Measurements from ENCODE around the gene AP2A2.
"Not testable (repeated sequence)": the region's sequence is repeated elsewhere in the genome, so short reads cannot be mapped to it uniquely, and the experiment has no call there.

AP2A2 gene

DNA sequence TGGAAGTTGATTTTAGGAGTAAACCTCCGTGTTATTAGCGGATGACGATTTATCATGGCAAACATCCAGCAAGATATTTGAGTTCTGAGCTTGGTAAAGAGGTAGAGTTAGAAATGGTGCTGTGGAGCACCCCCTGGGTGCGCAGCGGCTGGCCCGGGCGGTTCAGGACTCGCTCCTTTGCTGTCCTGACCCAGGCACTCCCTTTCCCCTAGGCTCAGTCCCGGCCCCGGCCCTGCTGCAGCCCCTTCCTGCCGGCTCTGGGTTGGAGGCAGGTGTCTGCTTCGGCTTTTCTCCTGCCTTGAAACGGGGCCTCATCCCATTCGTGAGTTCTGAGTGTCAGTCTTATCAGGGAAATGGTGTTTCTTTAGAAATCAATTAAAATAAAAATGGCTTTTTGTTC is 33.4 kb downstream of the AP2A2 start:
- no peaks in the 10 kb centered on the region for H3K27me3 ChIP-seq (ENCODE audit: insufficient read depth, low read length, poor library complexity, severe bottlenecking)
- H3K9me3 ChIP-seq (ENCODE audit: insufficient read depth, low read depth, low read length): no peaks in the 10 kb centered on the region
- peaks cover 24% of the 10 kb centered on the region for H4K20me1 ChIP-seq (ENCODE audit: insufficient read depth, low read length, poor library complexity, severe bottlenecking)
- peaks cover 60% of the 10 kb centered on the region; the same call in 1 of the 2 replicates for H3K36me3 ChIP-seq (ENCODE audit: insufficient read depth, low read length)
- H3F3A ChIP-seq (ENCODE audit: low read depth): no peaks in the 10 kb centered on the region
- H3K9me2 ChIP-seq (replicated peaks; ENCODE audit: low read depth, low read length): no peaks in the 10 kb centered on the region
- no peak overlapping the region for H3K9ac ChIP-seq (ENCODE audit: low read depth, low read length, poor library complexity, severe bottlenecking)
- no peak overlapping the region for H3K4me3 ChIP-seq (ENCODE audit: low read length, poor library complexity, severe bottlenecking)
- no peak overlapping the region for H3K4me2 ChIP-seq (ENCODE audit: low read depth, low read length, poor library complexity, severe bottlenecking)
- peaks cover 15% of the 10 kb centered on the region for H3K4me1 ChIP-seq (ENCODE audit: insufficient read depth, low read length, poor library complexity, severe bottlenecking)
- peaks cover 49% of the 10 kb centered on the region for H3K79me2 ChIP-seq (ENCODE audit: insufficient read depth, low read length)
- TF ChIP-seq, protein P1, sequence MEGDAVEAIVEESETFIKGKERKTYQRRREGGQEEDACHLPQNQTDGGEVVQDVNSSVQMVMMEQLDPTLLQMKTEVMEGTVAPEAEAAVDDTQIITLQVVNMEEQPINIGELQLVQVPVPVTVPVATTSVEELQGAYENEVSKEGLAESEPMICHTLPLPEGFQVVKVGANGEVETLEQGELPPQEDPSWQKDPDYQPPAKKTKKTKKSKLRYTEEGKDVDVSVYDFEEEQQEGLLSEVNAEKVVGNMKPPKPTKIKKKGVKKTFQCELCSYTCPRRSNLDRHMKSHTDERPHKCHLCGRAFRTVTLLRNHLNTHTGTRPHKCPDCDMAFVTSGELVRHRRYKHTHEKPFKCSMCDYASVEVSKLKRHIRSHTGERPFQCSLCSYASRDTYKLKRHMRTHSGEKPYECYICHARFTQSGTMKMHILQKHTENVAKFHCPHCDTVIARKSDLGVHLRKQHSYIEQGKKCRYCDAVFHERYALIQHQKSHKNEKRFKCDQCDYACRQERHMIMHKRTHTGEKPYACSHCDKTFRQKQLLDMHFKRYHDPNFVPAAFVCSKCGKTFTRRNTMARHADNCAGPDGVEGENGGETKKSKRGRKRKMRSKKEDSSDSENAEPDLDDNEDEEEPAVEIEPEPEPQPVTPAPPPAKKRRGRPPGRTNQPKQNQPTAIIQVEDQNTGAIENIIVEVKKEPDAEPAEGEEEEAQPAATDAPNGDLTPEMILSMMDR (conservative IDR thresholded peaks at IDR 0.05; ENCODE audit: low read length): no peak
- TF ChIP-seq EZH2phosphoT487 (IDR thresholded peaks at IDR 0.05; ENCODE audit: borderline replicate concordance): no peak
- no peak overlapping the region for H2AFZ ChIP-seq (ENCODE audit: low read length)

DNA sequence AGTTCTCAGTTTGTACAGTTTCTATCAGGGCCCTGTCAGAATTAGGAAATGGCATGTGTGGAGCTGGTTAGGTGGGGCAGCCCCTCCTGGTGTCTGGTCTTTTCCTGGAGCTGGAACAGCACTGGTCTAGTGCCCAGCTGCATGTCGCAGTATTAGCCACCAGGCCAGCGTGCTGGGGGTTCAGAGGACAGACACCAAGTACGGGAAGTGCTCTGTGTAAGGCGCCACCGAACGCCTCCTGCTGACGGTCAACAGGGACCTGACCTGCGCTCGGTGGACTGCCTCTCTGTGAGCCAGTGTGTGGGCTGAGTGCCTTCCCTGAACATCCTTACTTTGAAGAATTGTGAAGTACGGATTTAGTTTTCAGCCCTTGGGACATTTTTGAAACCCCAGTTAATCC is 33.9 kb downstream of the AP2A2 start:
- Histone ChIP-seq H3K79me2 (ENCODE audit: insufficient read depth, low read length) (peaks cover 43% of the 10 kb centered on the region), H4K20me1 (ENCODE audit: insufficient read depth, low read length, poor library complexity, severe bottlenecking) (peaks cover 18% of the 10 kb centered on the region), H3K4me3 (ENCODE audit: low read length, poor library complexity, severe bottlenecking) (no peak overlapping the region), H3K4me1 (ENCODE audit: insufficient read depth, low read length, poor library complexity, severe bottlenecking) (peaks cover 9% of the 10 kb centered on the region), H3K9me2 (replicated peaks; ENCODE audit: low read depth, low read length) (no peaks in the 10 kb centered on the region), H3K36me3 (ENCODE audit: insufficient read depth, low read length) (peaks cover 63% of the 10 kb centered on the region; the same call in 1 of the 2 replicates), H3K4me2 (ENCODE audit: low read depth, low read length, poor library complexity, severe bottlenecking) (no peak overlapping the region), H3K27me3 (ENCODE audit: insufficient read depth, low read length, poor library complexity, severe bottlenecking) (no peaks in the 10 kb centered on the region), H3K9ac (ENCODE audit: low read depth, low read length, poor library complexity, severe bottlenecking) (no peak overlapping the region), H3F3A (ENCODE audit: low read depth) (no peaks in the 10 kb centered on the region), H3K9me3 (ENCODE audit: insufficient read depth, low read depth, low read length) (no peaks in the 10 kb centered on the region), H2AFZ (ENCODE audit: low read length) (no peak overlapping the region)
- no peak for TF ChIP-seq EZH2phosphoT487 (IDR thresholded peaks at IDR 0.05; ENCODE audit: borderline replicate concordance)
- TF ChIP-seq, protein P1 (conservative IDR thresholded peaks at IDR 0.05; ENCODE audit: low read length): no peak

DNA sequence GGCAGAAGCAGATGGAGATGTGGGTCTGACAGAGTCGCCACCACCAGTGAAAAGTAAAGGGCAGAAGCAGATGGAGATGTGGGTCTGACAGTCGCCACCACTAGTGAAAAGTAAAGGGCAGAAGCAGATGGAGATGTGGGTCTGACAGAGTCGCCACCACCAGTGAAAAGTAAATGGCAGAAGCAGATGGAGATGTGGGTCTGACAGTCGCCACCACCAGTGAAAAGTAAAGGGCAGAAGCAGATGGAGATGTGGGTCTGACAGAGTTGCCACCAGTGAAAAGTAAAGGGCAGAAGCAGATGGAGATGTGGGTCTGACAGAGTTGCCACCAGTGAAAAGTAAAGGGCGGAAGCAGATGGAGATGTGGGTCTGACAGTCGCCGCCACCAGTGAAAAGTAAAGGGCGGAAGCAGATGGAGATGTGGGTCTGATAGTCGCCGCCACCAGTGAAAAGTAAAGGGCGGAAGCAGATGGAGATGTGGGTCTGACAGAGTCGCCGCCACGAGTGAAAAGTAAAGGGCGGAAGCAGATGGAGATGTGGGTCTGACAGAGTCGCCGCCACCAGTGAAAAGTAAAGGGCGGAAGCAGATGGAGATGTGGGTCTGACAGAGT is 35.7 kb downstream of the AP2A2 start:
- peaks cover 66% of the 10 kb centered on the region; the same call in 1 of the 2 replicates for H3K36me3 ChIP-seq (ENCODE audit: insufficient read depth, low read length)

DNA sequence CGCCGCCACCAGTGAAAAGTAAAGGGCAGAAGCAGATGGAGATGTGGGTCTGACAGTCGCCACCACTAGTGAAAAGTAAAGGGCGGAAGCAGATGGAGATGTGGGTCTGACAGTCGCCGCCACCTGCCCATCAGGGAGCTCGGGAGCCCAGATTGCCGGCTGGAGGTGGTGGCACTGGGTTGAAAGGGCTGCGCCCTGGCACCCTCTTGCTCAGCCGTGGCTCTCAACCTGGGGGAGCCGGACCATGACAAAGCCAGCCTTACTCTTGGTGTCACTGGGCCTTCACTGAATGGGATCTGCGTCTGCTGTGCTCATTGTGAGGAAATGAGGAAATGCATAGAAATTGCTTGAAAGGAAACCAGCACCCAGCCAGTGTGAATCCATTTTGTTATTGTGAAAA is 36.3 kb downstream of the AP2A2 start:
- Histone ChIP-seq H3K9ac (ENCODE audit: low read depth, low read length, poor library complexity, severe bottlenecking) (no peak overlapping the region), H3K4me3 (ENCODE audit: low read length, poor library complexity, severe bottlenecking) (no peak overlapping the region), H3K27me3 (ENCODE audit: insufficient read depth, low read length, poor library complexity, severe bottlenecking) (no peaks in the 10 kb centered on the region), H3K79me2 (ENCODE audit: insufficient read depth, low read length) (peaks cover 37% of the 10 kb centered on the region), H3F3A (ENCODE audit: low read depth) (no peaks in the 10 kb centered on the region), H3K9me2 (replicated peaks; ENCODE audit: low read depth, low read length) (no peaks in the 10 kb centered on the region), H3K4me1 (ENCODE audit: insufficient read depth, low read length, poor library complexity, severe bottlenecking) (peaks cover 6% of the 10 kb centered on the region), H2AFZ (ENCODE audit: low read length) (no peak overlapping the region), H3K9me3 (ENCODE audit: insufficient read depth, low read depth, low read length) (no peaks in the 10 kb centered on the region), H3K4me2 (ENCODE audit: low read depth, low read length, poor library complexity, severe bottlenecking) (no peak overlapping the region), H3K36me3 (ENCODE audit: insufficient read depth, low read length) (peaks cover 61% of the 10 kb centered on the region; the same call in 1 of the 2 replicates), H4K20me1 (ENCODE audit: insufficient read depth, low read length, poor library complexity, severe bottlenecking) (peaks cover 6% of the 10 kb centered on the region)
- TF ChIP-seq EZH2phosphoT487 (IDR thresholded peaks at IDR 0.05; ENCODE audit: borderline replicate concordance): no peak
- TF ChIP-seq, protein P1 (conservative IDR thresholded peaks at IDR 0.05; ENCODE audit: low read length): no peak

More for the DNA sequence above, 35.7 kb downstream of the AP2A2 start:
- Histone ChIP-seq H4K20me1 (ENCODE audit: insufficient read depth, low read length, poor library complexity, severe bottlenecking) (peaks cover 11% of the 10 kb centered on the region), H3K79me2 (ENCODE audit: insufficient read depth, low read length) (peaks cover 39% of the 10 kb centered on the region)
- not testable (repeated sequence) for H3K9me2 ChIP-seq (replicated peaks; ENCODE audit: low read depth, low read length); H3K27me3 ChIP-seq (ENCODE audit: insufficient read depth, low read length, poor library complexity, severe bottlenecking); H2AFZ ChIP-seq (ENCODE audit: low read length); H3K4me3 ChIP-seq (ENCODE audit: low read length, poor library complexity, severe bottlenecking); H3F3A ChIP-seq (ENCODE audit: low read depth); H3K9me3 ChIP-seq (ENCODE audit: insufficient read depth, low read depth, low read length); H3K4me2 ChIP-seq (ENCODE audit: low read depth, low read length, poor library complexity, severe bottlenecking); H3K4me1 ChIP-seq (ENCODE audit: insufficient read depth, low read length, poor library complexity, severe bottlenecking); H3K9ac ChIP-seq (ENCODE audit: low read depth, low read length, poor library complexity, severe bottlenecking)

Data from Loucy (cell line).